Measurements from ENCODE around the gene BANK1.

- TF ChIP-seq POLR2A (IDR thresholded peaks at IDR 0.05; ENCODE audit: low read length), result no peak
- no peak for TF ChIP-seq GATA1 (IDR thresholded peaks at IDR 0.05; ENCODE audit: low read depth, low read length)
Measured at GRCh38 chr4:102080184-102080583, 289.7 kb downstream of the BANK1 start.
